Panc1 (cell line): Measurements from ENCODE around the gene THEMIS2. TPM values are rescaled to one million over a fixed set of nuclear protein-coding genes. Genes with fewer than 3 reads are reported as not detected.

Experiments
- total RNA-seq: library from RNA; stranded (reverse); gene quantifications from one replicate; pipeline ENCODE4 v1.2.1, GENCODE V29; 2021; ENCODE audit not compliant: unreplicated experiment

THEMIS2 gene
- total RNA-seq, 1 experiment from 2014 or later, result 4.2 TPM

Other genes with a start within 250 kb of the THEMIS2 start
- 0.18 TPM for gene FGR, start 237.4 kb upstream of the THEMIS2 start, total RNA-seq
- gene IFI6, start 200.4 kb upstream of the THEMIS2 start, total RNA-seq, result 39.1 TPM
- 15.4 TPM for gene FAM76A, start 146.6 kb upstream of the THEMIS2 start, total RNA-seq
- 25.3 TPM for gene STX12, start 99.3 kb upstream of the THEMIS2 start, total RNA-seq
- 59.7 TPM for gene PPP1R8, start 41.8 kb upstream of the THEMIS2 start, total RNA-seq
- 49.4 TPM for gene RPA2, start 42.0 kb downstream of the THEMIS2 start, total RNA-seq
- gene SMPDL3B, start 62.5 kb downstream of the THEMIS2 start, total RNA-seq, result 1.5 TPM
- 10.6 TPM for gene XKR8, start 87.4 kb downstream of the THEMIS2 start, total RNA-seq
- 17.5 TPM for gene EYA3, start 216.1 kb downstream of the THEMIS2 start, total RNA-seq